Measurements from ENCODE around the gene LEMD1. TPM values are rescaled to one million over a fixed set of nuclear protein-coding genes. Genes with fewer than 3 reads are reported as not detected.

Gene LEMD1
- total RNA-seq, 1 experiment from 2014 or later = not detected

GRCh38 chr1:205337481-205337880 is 84.4 kb downstream of the LEMD1 start:
- no peak for ATAC-seq
- no peaks in the 10 kb centered on the region for H3K27me3 ChIP-seq (ENCODE audit: low read length)
- H3K9me2 ChIP-seq (replicated peaks; ENCODE audit: low read length) = no peaks in the 10 kb centered on the region
- CTCF ChIA-PET = interaction anchor here (0.6 to 2.2 kb wide), 2 partner anchors 17 to 105 kb away, joined by 3 to 13 read pairs; no protein-coding TSS in a partner anchor
- no peaks in the 10 kb centered on the region for H3K4me1 ChIP-seq (ENCODE audit: insufficient read depth, low read length)
- H3K36me3 ChIP-seq (ENCODE audit: low read depth, low read length) = no peaks in the 10 kb centered on the region; the same call in 1 of the 2 replicates
- no peak for TF ChIP-seq EZH2phosphoT487 (IDR thresholded peaks at IDR 0.05; ENCODE audit: borderline replicate concordance, low read length)
- no peak for TF ChIP-seq CTCF (conservative IDR thresholded peaks at IDR 0.05; ENCODE audit: low read depth, low read length)
- TF ChIP-seq EZH2 (IDR thresholded peaks at IDR 0.05; ENCODE audit: low read length, unreplicated experiment) = no peak
- H3K4me3 ChIP-seq (ENCODE audit: low read length) = no peak overlapping the region
- DNase-seq = no peak
- intact Hi-C loops (cut with micrococcal nuclease) = no loop called here
- H3K9me3 ChIP-seq (ENCODE audit: low read length) = no peaks in the 10 kb centered on the region
- BruUV-seq (replicated peaks) = no TSS peak
- POLR2A ChIA-PET (ENCODE audit: unreplicated experiment) = no interaction called here
- H3K9ac ChIP-seq (ENCODE audit: low read length) = no peak overlapping the region
- no peak overlapping the region for H2AFZ ChIP-seq (ENCODE audit: low read length)
- no peaks in the 10 kb centered on the region for H3F3A ChIP-seq (ENCODE audit: low read length, unreplicated experiment)
- H4K20me1 ChIP-seq (ENCODE audit: low read length) = no peaks in the 10 kb centered on the region
- H3K27ac ChIP-seq (ENCODE audit: low read length) = no peak overlapping the region
- no peak overlapping the region for H3K4me2 ChIP-seq (ENCODE audit: low read length)
- H3K79me2 ChIP-seq (ENCODE audit: low read length) = no peaks in the 10 kb centered on the region

- intact Hi-C loops (cut with micrococcal nuclease) = loop anchor here (1.0 kb wide), 2 partner anchors 150 to 189 kb away; no protein-coding TSS in a partner anchor
- H3K9ac ChIP-seq (ENCODE audit: low read length) = no peak overlapping the region
- H3F3A ChIP-seq (ENCODE audit: low read length, unreplicated experiment) = no peaks in the 10 kb centered on the region
- no peak overlapping the region for H3K4me2 ChIP-seq (ENCODE audit: low read length)
- CTCF ChIA-PET = interaction anchor here (0.5 to 2.2 kb wide), 15 partner anchors 10 to 188 kb away, joined by 3 to 13 read pairs (median 5); no protein-coding TSS in a partner anchor
- POLR2A ChIA-PET (ENCODE audit: unreplicated experiment) = no interaction called here
- no peaks in the 10 kb centered on the region for H3K4me1 ChIP-seq (ENCODE audit: insufficient read depth, low read length)
- H3K27me3 ChIP-seq (ENCODE audit: low read length) = no peaks in the 10 kb centered on the region
- DNase-seq = peak; percentile 93
- no peak overlapping the region for H3K4me3 ChIP-seq (ENCODE audit: low read length)
- no peak overlapping the region for H2AFZ ChIP-seq (ENCODE audit: low read length)
- H3K9me2 ChIP-seq (replicated peaks; ENCODE audit: low read length) = no peaks in the 10 kb centered on the region
- no peaks in the 10 kb centered on the region for H3K79me2 ChIP-seq (ENCODE audit: low read length)
- peak; percentile 99 for TF ChIP-seq CTCF (conservative IDR thresholded peaks at IDR 0.05; ENCODE audit: low read depth, low read length)
- TF ChIP-seq EZH2phosphoT487 (IDR thresholded peaks at IDR 0.05; ENCODE audit: borderline replicate concordance, low read length) = no peak
- peak; percentile 98 for ATAC-seq
- H4K20me1 ChIP-seq (ENCODE audit: low read length) = no peaks in the 10 kb centered on the region
- no peak overlapping the region for H3K27ac ChIP-seq (ENCODE audit: low read length)
- H3K9me3 ChIP-seq (ENCODE audit: low read length) = no peaks in the 10 kb centered on the region
- no peaks in the 10 kb centered on the region; the same call in 1 of the 2 replicates for H3K36me3 ChIP-seq (ENCODE audit: low read depth, low read length)
- BruUV-seq (replicated peaks) = no TSS peak
Measured at GRCh38 chr1:205335692-205336091, 86.2 kb downstream of the LEMD1 start.

GRCh38 chr1:205332015-205332791 is 89.7 kb downstream of the LEMD1 start:
- H3K27me3 ChIP-seq (ENCODE audit: low read length) = no peaks in the 10 kb centered on the region; the same call in 1 of the 2 replicates
- H3K79me2 ChIP-seq (ENCODE audit: low read length) = no peaks in the 10 kb centered on the region
- DNase-seq (no peak), ATAC-seq (no peak)
- H3K4me3 ChIP-seq (ENCODE audit: low read length) = no peak overlapping the region
- BruUV-seq (replicated peaks) = no TSS peak
- H3K36me3 ChIP-seq (ENCODE audit: low read depth, low read length) = no peaks in the 10 kb centered on the region; the same call in 1 of the 2 replicates
- CTCF ChIA-PET = interaction anchor here (1.3 to 2.6 kb wide), 2 partner anchors 59 to 153 kb away, joined by 4 to 12 read pairs; no protein-coding TSS in a partner anchor
- no peak overlapping the region for H3K4me2 ChIP-seq (ENCODE audit: low read length)
- no peak overlapping the region for H3K27ac ChIP-seq (ENCODE audit: low read length)
- TF ChIP-seq EZH2 (IDR thresholded peaks at IDR 0.05; ENCODE audit: low read length, unreplicated experiment) (no peak), CTCF (conservative IDR thresholded peaks at IDR 0.05; ENCODE audit: low read depth, low read length) (no peak), EZH2phosphoT487 (IDR thresholded peaks at IDR 0.05; ENCODE audit: borderline replicate concordance, low read length) (no peak)
- H4K20me1 ChIP-seq (ENCODE audit: low read length) = no peaks in the 10 kb centered on the region
- H2AFZ ChIP-seq (ENCODE audit: low read length) = no peak overlapping the region
- H3F3A ChIP-seq (ENCODE audit: low read length, unreplicated experiment) = no peaks in the 10 kb centered on the region
- no peaks in the 10 kb centered on the region for H3K9me3 ChIP-seq (ENCODE audit: low read length)
- intact Hi-C loops (cut with micrococcal nuclease) = no loop called here
- H3K9me2 ChIP-seq (replicated peaks; ENCODE audit: low read length) = no peaks in the 10 kb centered on the region
- H3K9ac ChIP-seq (ENCODE audit: low read length) = no peak overlapping the region
- POLR2A ChIA-PET (ENCODE audit: unreplicated experiment) = no interaction called here
- H3K4me1 ChIP-seq (ENCODE audit: insufficient read depth, low read length) = no peaks in the 10 kb centered on the region

Measured in PC-3 (cell line).